Measurements from ENCODE around the gene ABI3BP. TPM values are rescaled to one million over a fixed set of nuclear protein-coding genes. Genes with fewer than 3 reads are reported as not detected.
"Not testable (repeated sequence)": the region's sequence is repeated elsewhere in the genome, so short reads cannot be mapped to it uniquely, and the experiment has no call there.

The ABI3BP gene
- total RNA-seq, 4 donors from 2014 or later: 12.3 to 57.8 (median 22.0) TPM

GRCh38 chr3:101036213-101036618 lies 43.0 kb upstream of the ABI3BP start:
- DNase-seq (ENCODE audit: low spot score in 2 of 2): peak in 1 of 2 donors; percentile 25
- intact Hi-C loops (cut with DNase I; ENCODE audit: low total_unique reads): no loop called here

GRCh38 chr3:101027286-101027685 lies 34.1 kb upstream of the ABI3BP start:
- TF ChIP-seq POLR2A (IDR thresholded peaks at IDR 0.05) (no peak), CTCF (IDR thresholded peaks at IDR 0.05) (no peak)
- 82 to 93% methylated on average over 5 of the region's 5 CpGs for WGBS, 2 donors
- H3K4me3 ChIP-seq (ENCODE audit: low read depth, poor library complexity, severe bottlenecking): no peak overlapping the region
- no peak for DNase-seq (ENCODE audit: low spot score in 2 of 2)
- intact Hi-C loops (cut with DNase I; ENCODE audit: low total_unique reads): no loop called here

More at GRCh38 chr3:101036213-101036618, 43.0 kb upstream of the ABI3BP start:
- 28 to 35% methylated on average over 1 of the region's 1 CpG for WGBS, 2 donors
- H3K4me3 ChIP-seq (ENCODE audit: low read depth, poor library complexity, severe bottlenecking): no peak overlapping the region
- TF ChIP-seq CTCF (IDR thresholded peaks at IDR 0.05) (no peak), POLR2A (IDR thresholded peaks at IDR 0.05) (no peak)

- no peak overlapping the region for H3K4me3 ChIP-seq (ENCODE audit: low read depth, poor library complexity, severe bottlenecking)
- TF ChIP-seq CTCF (IDR thresholded peaks at IDR 0.05) (no peak), POLR2A (IDR thresholded peaks at IDR 0.05) (no peak)
- intact Hi-C loops (cut with DNase I; ENCODE audit: low total_unique reads): no loop called here
- 83 to 84% methylated on average over 2 of the region's 2 CpGs for WGBS, 2 donors
- no peak for DNase-seq (ENCODE audit: low spot score in 2 of 2)
These were observed 33.7 kb upstream of the ABI3BP start for GRCh38 chr3:101026881-101027280.

- TF ChIP-seq POLR2A (IDR thresholded peaks at IDR 0.05): no peak
- intact Hi-C loops (cut with DNase I; ENCODE audit: low total_unique reads): no loop called here
- DNase-seq (ENCODE audit: low spot score in 2 of 2): no peak
- H3K4me3 ChIP-seq (ENCODE audit: low read depth, poor library complexity, severe bottlenecking): no peak overlapping the region
- WGBS, 2 donors: 70 to 75% methylated on average over 2 of the region's 2 CpGs
These were observed 33.0 kb upstream of the ABI3BP start for GRCh38 chr3:101026244-101026643.

GRCh38 chr3:101020351-101021015 lies 27.3 kb upstream of the ABI3BP start:
- intact Hi-C loops (cut with DNase I; ENCODE audit: low total_unique reads): no loop called here
- 71 to 72% methylated on average over 3 of the region's 3 CpGs for WGBS, 2 donors
- DNase-seq (ENCODE audit: low spot score in 2 of 2): no peak
- TF ChIP-seq POLR2A (IDR thresholded peaks at IDR 0.05): no peak
- no peak for TF ChIP-seq CTCF (IDR thresholded peaks at IDR 0.05)
- no peak overlapping the region for H3K4me3 ChIP-seq (ENCODE audit: low read depth, poor library complexity, severe bottlenecking)

- H3K4me3 ChIP-seq (ENCODE audit: low read depth, poor library complexity, severe bottlenecking): no peak overlapping the region
- no peak for DNase-seq (ENCODE audit: low spot score in 2 of 2)
- intact Hi-C loops (cut with DNase I; ENCODE audit: low total_unique reads): no loop called here
- WGBS, 2 donors: 12 to 13% methylated on average over 1 of the region's 1 CpG
- TF ChIP-seq POLR2A (IDR thresholded peaks at IDR 0.05) (no peak), CTCF (IDR thresholded peaks at IDR 0.05) (no peak)
These were observed 23.8 kb upstream of the ABI3BP start for GRCh38 chr3:101017017-101017416.

- DNase-seq (ENCODE audit: low spot score in 2 of 2); H3K4me3 ChIP-seq (ENCODE audit: low read depth, poor library complexity, severe bottlenecking); intact Hi-C loops (cut with DNase I; ENCODE audit: low total_unique reads): not testable (repeated sequence)
- WGBS, 2 donors: 96 to 98% methylated on average over 9 of the region's 9 CpGs
These were observed 19.1 kb upstream of the ABI3BP start for GRCh38 chr3:101012312-101012711.
